Measurements from ENCODE around the gene ACTR2.

ACTR2 gene

DNA sequence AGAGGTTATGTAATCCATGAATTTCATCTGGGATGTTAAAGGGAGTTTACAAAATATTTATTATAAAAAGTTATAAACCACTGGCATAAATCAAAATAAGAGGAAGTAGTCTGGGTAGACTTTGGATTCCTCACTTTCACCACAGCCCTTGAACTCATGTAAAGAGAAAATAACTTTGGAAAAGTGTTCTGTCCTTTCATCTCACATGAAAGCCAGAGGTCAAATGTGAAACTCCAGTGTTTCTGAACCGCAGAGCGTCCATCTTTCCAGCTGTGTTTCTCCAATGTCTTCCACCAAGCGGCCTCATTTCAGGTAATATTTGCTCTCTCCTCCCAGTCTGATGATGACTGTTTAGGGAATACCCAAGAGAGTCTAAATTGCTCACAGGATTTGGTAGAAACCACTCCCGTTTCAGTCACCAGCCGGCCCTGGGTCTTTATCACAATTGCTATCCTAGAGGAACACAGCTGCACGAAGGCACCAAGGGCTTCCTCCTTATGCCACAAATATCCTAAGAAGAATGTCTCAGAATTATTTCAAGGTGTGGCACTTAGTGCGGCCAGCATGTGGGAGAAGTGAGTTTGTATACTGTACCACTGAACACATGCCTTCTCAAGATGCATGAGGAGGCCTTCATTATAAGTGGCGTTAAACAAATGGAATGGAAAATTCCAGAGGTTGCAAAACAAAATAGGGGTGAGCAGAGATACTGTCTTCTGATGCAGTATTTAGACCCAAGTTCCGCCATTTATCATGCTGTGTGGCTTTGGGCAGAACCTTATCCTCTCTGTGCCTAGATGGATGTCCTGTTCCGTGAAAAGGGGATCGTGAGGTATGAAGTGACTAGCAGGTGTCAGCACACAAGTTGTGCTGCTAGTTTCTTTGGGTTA lies 63.8 kb downstream of the ACTR2 start:
- H3K4me3 ChIP-seq (ENCODE audit: low read length): no peak overlapping the region
- no peaks in the 10 kb centered on the region for H3K27me3 ChIP-seq (ENCODE audit: control insufficient read depth, insufficient read depth, low read length)
- no peaks in the 10 kb centered on the region for H3K36me3 ChIP-seq (ENCODE audit: control insufficient read depth, insufficient read depth, low read length)
- H3K9me3 ChIP-seq (ENCODE audit: control insufficient read depth, low read length): no peaks in the 10 kb centered on the region
- H3K9ac ChIP-seq (ENCODE audit: low read length): no peak overlapping the region
- peaks cover 5% of the 10 kb centered on the region for H3K4me1 ChIP-seq (ENCODE audit: control insufficient read depth, insufficient read depth, low read length)

DNA sequence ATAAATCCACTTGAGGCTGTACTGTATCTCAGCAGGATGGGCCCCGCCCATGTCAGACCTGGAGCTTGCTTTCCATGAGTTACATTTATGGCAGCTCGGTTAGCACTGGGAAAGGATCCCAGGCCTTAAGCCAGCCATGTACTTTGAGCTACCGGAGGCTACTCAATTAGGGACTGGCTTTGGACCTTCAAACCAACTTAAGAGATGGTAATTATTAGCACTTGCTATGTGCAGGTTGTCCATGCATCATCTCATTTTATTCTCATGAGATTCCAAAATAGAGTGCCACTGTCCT lies 64.4 kb downstream of the ACTR2 start:
- H3K36me3 ChIP-seq (ENCODE audit: control insufficient read depth, insufficient read depth, low read length): no peaks in the 10 kb centered on the region
- H3K9ac ChIP-seq (ENCODE audit: low read length): no peak overlapping the region
- H3K27me3 ChIP-seq (ENCODE audit: control insufficient read depth, insufficient read depth, low read length): no peaks in the 10 kb centered on the region
- peaks cover 5% of the 10 kb centered on the region for H3K4me1 ChIP-seq (ENCODE audit: control insufficient read depth, insufficient read depth, low read length)
- H3K9me3 ChIP-seq (ENCODE audit: control insufficient read depth, low read length): no peaks in the 10 kb centered on the region
- H3K4me3 ChIP-seq (ENCODE audit: low read length): no peak overlapping the region

DNA sequence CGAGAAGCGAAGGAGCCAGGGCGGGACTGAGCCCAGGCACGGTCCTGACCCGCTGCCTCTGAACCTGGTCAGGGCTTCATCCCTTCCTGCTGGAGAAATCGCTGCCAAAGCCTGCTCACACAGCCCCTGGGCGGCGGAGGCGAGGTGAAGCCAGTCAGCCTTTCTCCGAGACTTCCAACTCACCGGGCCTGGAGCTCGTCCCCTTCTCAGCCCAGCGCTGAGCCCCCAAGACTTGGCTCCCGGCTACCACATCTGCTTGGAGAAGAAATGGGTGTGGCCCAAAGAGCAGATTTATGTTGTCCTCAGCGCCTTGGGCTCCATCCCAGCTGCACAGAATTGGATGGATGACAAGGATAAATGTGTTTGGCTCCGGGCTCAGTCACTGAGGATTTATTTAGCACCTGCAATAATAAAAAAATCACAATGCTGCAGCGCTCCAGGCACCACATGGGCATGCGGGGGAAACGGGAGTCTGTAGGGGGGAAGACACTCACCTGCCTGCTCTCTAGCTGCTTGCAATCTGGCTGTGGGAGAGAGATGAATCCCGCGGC lies 64.9 kb downstream of the ACTR2 start:
- H3K36me3 ChIP-seq (ENCODE audit: control insufficient read depth, insufficient read depth, low read length): no peaks in the 10 kb centered on the region
- no peak overlapping the region for H3K9ac ChIP-seq (ENCODE audit: low read length)
- H3K4me3 ChIP-seq (ENCODE audit: low read length): no peak overlapping the region
- H3K27me3 ChIP-seq (ENCODE audit: control insufficient read depth, insufficient read depth, low read length): no peaks in the 10 kb centered on the region
- peaks cover 5% of the 10 kb centered on the region for H3K4me1 ChIP-seq (ENCODE audit: control insufficient read depth, insufficient read depth, low read length)
- no peaks in the 10 kb centered on the region for H3K9me3 ChIP-seq (ENCODE audit: control insufficient read depth, low read length)

DNA sequence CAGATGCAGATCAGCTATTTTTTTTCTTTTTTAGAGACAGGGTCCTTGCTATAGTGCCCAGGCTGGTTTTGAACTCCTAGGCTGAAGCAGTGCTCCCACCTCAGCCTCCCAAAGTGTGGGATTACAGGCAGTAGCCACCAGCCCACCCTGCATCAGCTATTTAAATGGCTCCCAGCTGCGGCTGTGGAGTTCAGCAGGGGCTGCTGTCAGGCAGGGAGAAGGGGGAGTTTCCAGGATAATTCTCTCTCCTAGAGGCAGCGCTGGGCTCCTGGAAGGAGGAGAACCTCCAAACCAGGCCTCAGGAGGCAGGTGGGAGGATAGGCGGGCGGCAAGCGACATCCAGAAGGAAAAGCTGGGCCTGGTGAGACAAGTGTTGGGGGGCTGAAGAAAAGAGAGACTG lies 65.7 kb downstream of the ACTR2 start:
- Histone ChIP-seq H3K36me3 (ENCODE audit: control insufficient read depth, insufficient read depth, low read length) (no peaks in the 10 kb centered on the region), H3K27me3 (ENCODE audit: control insufficient read depth, insufficient read depth, low read length) (no peaks in the 10 kb centered on the region), H3K4me1 (ENCODE audit: control insufficient read depth, insufficient read depth, low read length) (peaks cover 5% of the 10 kb centered on the region), H3K9me3 (ENCODE audit: control insufficient read depth, low read length) (no peaks in the 10 kb centered on the region), H3K4me3 (ENCODE audit: low read length) (no peak overlapping the region), H3K9ac (ENCODE audit: low read length) (no peak overlapping the region)

DNA sequence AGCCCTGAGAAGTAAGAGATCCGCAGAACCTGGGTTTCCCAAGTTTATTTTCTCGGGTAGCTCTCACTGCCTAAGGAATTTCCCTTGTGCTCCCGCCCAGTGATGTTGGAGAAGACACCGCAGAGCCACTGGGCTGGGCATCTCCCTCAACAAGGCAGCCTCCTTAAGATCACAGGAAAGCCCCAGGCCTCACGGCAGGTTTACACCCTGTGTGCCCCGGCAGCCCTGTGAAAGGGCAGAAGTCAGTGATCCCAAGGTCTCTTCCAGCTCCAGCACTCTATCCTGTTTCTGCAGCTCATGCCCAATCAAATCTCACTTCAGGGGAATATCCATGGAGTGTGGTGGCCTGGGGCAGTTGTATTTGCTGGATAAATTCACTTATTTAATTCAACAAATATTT lies 66.5 kb downstream of the ACTR2 start:
- H3K9me3 ChIP-seq (ENCODE audit: control insufficient read depth, low read length): no peaks in the 10 kb centered on the region
- no peak overlapping the region for H3K4me3 ChIP-seq (ENCODE audit: low read length)
- H3K9ac ChIP-seq (ENCODE audit: low read length): no peak overlapping the region
- H3K27me3 ChIP-seq (ENCODE audit: control insufficient read depth, insufficient read depth, low read length): no peaks in the 10 kb centered on the region
- no peaks in the 10 kb centered on the region for H3K36me3 ChIP-seq (ENCODE audit: control insufficient read depth, insufficient read depth, low read length)
- H3K4me1 ChIP-seq (ENCODE audit: control insufficient read depth, insufficient read depth, low read length): peaks cover 5% of the 10 kb centered on the region

DNA sequence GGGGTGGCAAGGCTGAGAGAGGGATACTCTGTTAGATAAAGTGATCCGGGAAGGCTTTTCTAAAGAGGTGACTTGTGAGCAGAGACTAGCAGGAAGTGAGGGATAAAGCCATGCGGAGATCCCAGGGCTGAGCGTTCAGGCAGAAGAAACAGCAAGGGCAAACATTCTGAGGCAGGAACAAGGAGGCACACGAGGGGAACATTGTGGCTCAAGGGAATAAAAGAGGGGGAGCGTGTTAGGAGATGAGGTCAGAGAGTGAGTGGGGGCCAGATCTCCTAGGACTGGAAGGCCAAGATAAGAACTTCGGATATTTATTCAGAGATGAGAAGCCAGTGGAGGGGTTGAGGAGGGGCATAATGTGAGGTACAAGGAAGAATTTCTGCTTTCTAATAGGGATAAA lies 67.1 kb downstream of the ACTR2 start:
- Histone ChIP-seq H3K36me3 (ENCODE audit: control insufficient read depth, insufficient read depth, low read length) (no peaks in the 10 kb centered on the region), H3K27me3 (ENCODE audit: control insufficient read depth, insufficient read depth, low read length) (no peaks in the 10 kb centered on the region), H3K9me3 (ENCODE audit: control insufficient read depth, low read length) (no peaks in the 10 kb centered on the region), H3K4me1 (ENCODE audit: control insufficient read depth, insufficient read depth, low read length) (peaks cover 5% of the 10 kb centered on the region), H3K9ac (ENCODE audit: low read length) (no peak overlapping the region), H3K4me3 (ENCODE audit: low read length) (no peak overlapping the region)

DNA sequence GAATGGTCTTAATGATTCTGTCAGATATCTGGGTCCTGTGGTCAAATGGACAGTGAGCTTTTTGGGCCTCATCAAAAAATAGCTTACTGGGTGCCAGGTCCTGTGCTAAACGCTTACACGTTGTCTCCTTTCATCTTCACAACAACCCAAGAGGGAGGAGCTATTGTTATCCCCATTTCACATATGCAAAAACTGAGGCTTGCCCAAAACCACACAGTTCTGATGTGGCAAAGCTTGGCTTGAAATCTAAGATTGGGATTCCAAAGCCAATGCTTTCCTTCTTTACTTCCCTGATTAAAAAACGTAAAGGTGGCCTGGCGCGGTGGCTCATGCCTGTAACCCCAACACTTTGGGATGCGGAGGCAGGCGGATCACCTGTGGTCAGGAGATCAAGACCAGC lies 69.3 kb downstream of the ACTR2 start:
- Histone ChIP-seq H3K27me3 (ENCODE audit: control insufficient read depth, insufficient read depth, low read length) (no peaks in the 10 kb centered on the region), H3K9me3 (ENCODE audit: control insufficient read depth, low read length) (no peaks in the 10 kb centered on the region), H3K36me3 (ENCODE audit: control insufficient read depth, insufficient read depth, low read length) (no peaks in the 10 kb centered on the region), H3K4me1 (ENCODE audit: control insufficient read depth, insufficient read depth, low read length) (peaks cover 14% of the 10 kb centered on the region), H3K9ac (ENCODE audit: low read length) (no peak overlapping the region), H3K4me3 (ENCODE audit: low read length) (no peak overlapping the region)

DNA sequence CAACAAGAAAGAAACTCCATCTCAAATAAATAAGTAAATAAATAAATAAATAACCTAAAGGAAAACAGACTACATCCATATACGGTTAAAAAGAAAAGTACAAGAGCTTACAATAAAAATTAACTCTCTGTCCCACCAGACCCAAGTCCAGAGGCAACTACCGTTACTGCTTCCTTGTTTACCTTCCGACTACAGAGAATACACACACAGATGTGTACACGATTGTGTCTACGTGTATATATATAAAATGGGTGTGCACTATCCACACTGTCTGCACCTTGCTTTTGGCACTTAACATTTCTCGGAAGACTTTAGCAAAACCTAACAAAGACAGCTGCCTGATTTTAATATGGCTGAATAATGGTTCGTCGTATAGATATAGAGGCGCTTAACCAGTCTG lies 69.9 kb downstream of the ACTR2 start:
- Histone ChIP-seq H3K4me3 (ENCODE audit: low read length) (no peak overlapping the region), H3K4me1 (ENCODE audit: control insufficient read depth, insufficient read depth, low read length) (peaks cover 14% of the 10 kb centered on the region), H3K27me3 (ENCODE audit: control insufficient read depth, insufficient read depth, low read length) (no peaks in the 10 kb centered on the region), H3K36me3 (ENCODE audit: control insufficient read depth, insufficient read depth, low read length) (no peaks in the 10 kb centered on the region), H3K9me3 (ENCODE audit: control insufficient read depth, low read length) (no peaks in the 10 kb centered on the region), H3K9ac (ENCODE audit: low read length) (no peak overlapping the region)

DNA sequence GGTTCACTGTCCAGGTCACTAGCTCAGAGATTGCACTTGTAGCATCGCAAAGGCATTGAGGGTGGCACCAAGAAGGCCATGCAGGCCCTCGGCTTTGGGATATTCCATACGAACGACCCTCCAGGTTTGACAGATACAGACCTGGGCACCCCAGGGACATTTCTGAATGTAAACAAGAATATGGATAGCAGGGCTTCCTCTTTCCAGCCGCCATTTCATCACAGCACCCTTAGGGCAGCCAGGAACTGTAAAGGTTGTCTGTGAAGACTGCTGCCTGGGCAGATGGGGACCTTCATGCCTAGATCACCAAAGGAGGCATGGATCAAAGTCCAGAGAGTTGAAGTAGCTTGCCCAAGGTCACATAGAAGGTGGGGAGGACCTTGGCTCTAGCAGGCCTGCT lies 70.5 kb downstream of the ACTR2 start:
- peaks cover 14% of the 10 kb centered on the region for H3K4me1 ChIP-seq (ENCODE audit: control insufficient read depth, insufficient read depth, low read length)
- H3K27me3 ChIP-seq (ENCODE audit: control insufficient read depth, insufficient read depth, low read length): no peaks in the 10 kb centered on the region
- H3K36me3 ChIP-seq (ENCODE audit: control insufficient read depth, insufficient read depth, low read length): no peaks in the 10 kb centered on the region
- H3K4me3 ChIP-seq (ENCODE audit: low read length): no peak overlapping the region
- no peaks in the 10 kb centered on the region for H3K9me3 ChIP-seq (ENCODE audit: control insufficient read depth, low read length)
- H3K9ac ChIP-seq (ENCODE audit: low read length): no peak overlapping the region

DNA sequence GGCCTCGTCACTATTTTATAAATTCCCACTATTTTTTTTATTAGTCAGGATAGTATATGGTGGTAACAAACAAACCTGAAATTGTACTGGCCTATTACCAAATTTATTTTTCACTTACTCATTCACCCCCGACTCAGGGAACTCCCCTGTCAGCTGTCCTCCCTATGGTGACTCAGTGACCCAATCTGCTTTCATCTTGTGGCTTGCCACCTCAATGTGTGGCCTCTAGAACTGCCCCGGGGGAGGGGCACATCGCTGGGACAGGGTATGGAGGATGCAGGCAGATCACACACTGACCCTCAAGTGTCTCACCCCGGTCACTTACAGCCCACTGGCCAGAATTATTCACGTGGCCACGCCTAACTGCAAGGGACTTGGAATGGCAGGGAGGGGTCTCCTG lies 71.6 kb downstream of the ACTR2 start:
- Histone ChIP-seq H3K27me3 (ENCODE audit: control insufficient read depth, insufficient read depth, low read length) (no peaks in the 10 kb centered on the region), H3K4me3 (ENCODE audit: low read length) (no peak overlapping the region), H3K9ac (ENCODE audit: low read length) (no peak overlapping the region), H3K9me3 (ENCODE audit: control insufficient read depth, low read length) (no peaks in the 10 kb centered on the region), H3K4me1 (ENCODE audit: control insufficient read depth, insufficient read depth, low read length) (peaks cover 14% of the 10 kb centered on the region), H3K36me3 (ENCODE audit: control insufficient read depth, insufficient read depth, low read length) (no peaks in the 10 kb centered on the region)

DNA sequence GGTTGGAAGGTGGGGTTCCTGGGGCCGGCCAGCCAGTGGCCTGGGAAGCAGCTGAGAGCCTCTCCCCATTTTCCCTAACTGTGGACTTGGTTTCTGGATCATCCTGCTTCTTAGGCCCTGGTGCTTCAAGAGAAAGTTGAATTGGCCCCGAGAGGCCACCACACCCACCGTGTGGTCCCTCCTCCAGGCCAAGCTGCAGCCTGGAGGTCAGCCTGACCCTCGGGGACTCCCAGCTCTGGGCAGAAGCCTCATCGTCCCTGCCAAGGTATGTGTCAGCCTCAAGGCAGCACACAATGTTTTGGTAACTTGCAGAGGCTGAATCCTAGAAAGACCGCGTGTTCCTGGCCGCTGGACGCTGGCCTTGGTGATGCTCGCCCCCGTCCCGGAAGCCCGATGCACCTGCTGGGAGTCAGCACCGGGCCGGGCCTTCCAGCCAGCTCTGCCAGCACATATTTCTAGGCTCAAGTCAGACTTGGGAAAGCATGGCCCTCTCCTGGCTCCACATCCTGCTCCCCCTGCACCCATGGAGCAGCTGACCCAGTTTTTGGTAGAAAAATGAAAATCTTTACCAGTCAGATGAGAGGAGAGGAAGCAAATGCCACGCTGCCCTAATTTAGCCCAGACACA lies 72.6 kb downstream of the ACTR2 start:
- Histone ChIP-seq H3K4me3 (ENCODE audit: low read length) (no peak overlapping the region), H3K4me1 (ENCODE audit: control insufficient read depth, insufficient read depth, low read length) (peaks cover 11% of the 10 kb centered on the region), H3K9me3 (ENCODE audit: control insufficient read depth, low read length) (no peaks in the 10 kb centered on the region), H3K36me3 (ENCODE audit: control insufficient read depth, insufficient read depth, low read length) (no peaks in the 10 kb centered on the region), H3K27me3 (ENCODE audit: control insufficient read depth, insufficient read depth, low read length) (no peaks in the 10 kb centered on the region), H3K9ac (ENCODE audit: low read length) (no peak overlapping the region)

DNA sequence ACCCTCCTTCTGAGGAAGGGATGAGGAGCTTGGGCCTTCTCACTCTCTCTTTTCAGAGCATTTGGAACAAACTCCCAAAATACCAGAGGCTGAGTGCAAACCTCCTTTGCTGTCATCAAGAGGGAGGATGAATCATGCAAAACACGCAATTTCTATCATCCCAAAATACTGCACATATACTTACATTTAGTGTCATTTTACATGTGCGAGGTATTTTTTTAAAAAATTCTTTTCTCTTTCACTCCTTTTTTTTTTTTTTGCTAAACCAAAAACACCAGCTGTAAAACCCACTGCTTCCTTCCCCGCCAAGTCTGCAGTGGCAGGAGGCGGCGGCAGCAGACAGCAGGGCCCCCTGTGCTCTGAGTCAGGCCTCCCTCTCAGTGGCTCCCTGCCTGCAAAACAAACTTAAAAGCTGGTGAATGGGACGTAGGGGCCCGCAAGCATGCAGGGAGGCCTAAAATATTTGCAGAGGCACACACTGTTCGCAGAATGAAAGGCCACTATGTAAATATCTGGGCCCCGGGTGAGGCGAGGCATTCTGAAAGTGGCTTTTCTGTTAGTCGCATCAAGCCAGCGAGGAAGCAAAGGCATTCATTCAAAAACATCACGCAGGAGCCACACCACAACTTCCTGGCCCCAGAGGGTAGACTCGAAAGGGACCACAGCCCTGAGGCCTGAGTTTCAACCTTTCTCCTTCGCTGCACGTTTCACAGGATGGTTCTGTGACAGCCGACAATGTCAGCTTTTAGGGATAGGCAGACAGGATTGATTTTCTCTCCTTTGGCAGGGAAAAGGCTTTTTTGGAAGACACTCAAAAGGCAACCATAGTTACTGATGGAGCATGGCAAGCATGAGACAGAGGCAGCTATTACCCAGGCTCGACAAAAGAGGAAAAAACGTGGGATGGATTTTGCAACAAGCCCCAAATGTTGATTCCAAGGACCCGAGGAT lies 73.4 kb downstream of the ACTR2 start:
- Histone ChIP-seq H3K4me3 (ENCODE audit: low read length) (no peak overlapping the region), H3K36me3 (ENCODE audit: control insufficient read depth, insufficient read depth, low read length) (no peaks in the 10 kb centered on the region), H3K9me3 (ENCODE audit: control insufficient read depth, low read length) (no peaks in the 10 kb centered on the region), H3K9ac (ENCODE audit: low read length) (no peak overlapping the region), H3K4me1 (ENCODE audit: control insufficient read depth, insufficient read depth, low read length) (peaks cover 9% of the 10 kb centered on the region), H3K27me3 (ENCODE audit: control insufficient read depth, insufficient read depth, low read length) (no peaks in the 10 kb centered on the region)
